Measurements from ENCODE around the gene NKX6-2.

DNA sequence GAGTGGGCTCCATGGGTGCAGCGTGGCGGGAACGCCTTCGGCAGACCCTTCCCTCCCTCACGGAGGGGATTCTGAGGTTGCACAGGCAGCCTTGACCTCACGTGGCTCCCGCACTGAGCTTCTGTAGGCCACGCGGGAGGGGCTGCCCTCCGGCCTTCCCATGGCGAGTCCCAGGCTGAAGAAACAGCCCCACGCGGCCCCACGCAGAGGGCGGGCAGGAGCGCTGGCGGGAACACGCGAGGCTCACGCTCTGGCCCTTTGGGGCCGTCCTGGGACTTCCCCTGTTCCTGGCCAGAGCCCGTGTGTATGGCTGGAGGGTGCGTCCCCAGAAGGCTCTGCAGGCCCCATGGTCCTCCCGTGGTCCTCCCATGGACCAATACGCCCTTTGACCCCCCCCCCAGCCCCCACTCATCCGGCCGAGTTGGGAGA, 21.7 kb upstream of the NKX6-2 start:
- TF ChIP-seq RAD21 (IDR thresholded peaks at IDR 0.05; ENCODE audit: low read depth) (no peak), CEBPB (IDR thresholded peaks at IDR 0.05) (no peak), TEAD4 (IDR thresholded peaks at IDR 0.05) (no peak)

Measured in Ishikawa (cell line).